HL-60/S4 treated with phorbol 12-myristate 13-acetate at 8.2 ng/mL for 4 days and 3 days (cell line): ENCODE data around the gene DR1.
"Not testable (repeated sequence)": the region's sequence is repeated elsewhere in the genome, so short reads cannot be mapped to it uniquely, and the experiment has no call there.

Experiments used
- in situ Hi-C: fragments of 300-500 bp; cut with MboI; formaldehyde crosslinking; loops from 2 replicates; pipeline ENCODE4 v1.15.0; 2022; ENCODE audit warnings: low sequenced_read_pairs

Gene DR1

DNA sequence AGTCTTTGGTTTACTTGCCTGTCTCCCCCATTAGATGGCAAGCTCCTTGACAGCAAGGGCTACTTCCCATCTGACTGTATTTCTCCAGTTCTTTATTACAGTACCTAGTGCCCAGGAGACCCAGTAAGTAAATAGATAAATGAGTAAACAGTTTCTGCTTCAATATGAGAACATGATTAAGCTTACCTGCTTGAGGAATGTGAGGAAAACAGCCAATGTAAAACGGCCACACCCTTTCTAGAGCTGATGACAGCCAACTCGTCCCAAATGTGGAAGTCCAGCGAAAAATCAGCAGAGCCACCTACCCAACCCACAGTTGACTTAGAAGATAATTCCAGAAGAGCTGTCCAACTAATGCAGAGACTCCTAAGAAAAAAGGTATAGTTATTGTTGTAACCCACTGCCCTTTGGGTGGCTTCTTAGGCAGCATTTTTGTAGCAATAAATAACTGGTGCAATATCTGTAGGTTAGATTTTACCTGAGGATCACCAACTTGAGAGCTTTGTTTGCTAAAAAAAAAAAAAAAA is 6.5 kb upstream of the DR1 start:
- in situ Hi-C loops = no loop called here

- in situ Hi-C loops = no loop called here
These were observed 5.6 kb upstream of the DR1 start for GRCh38 chr1:93340090-93340489.

DNA sequence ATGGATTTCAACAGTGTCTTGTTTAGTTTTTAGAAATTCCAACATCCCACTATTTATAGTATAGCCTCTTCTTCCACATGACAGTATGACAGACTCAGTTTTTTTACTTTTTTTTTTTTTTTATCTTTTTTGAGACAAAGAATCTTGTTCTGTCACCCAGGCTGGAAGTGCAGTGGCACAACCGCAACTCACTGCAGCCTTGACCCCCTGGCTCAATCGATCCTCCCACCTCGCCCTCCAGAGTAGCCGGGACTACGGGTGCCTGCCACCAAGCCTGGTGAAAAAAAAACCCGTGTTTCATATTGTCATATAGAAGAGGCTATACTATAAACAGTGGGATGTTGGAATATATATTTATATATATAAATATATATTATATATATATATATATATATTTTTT is 1.2 kb upstream of the DR1 start:
- in situ Hi-C loops = no loop called here

- in situ Hi-C loops = no loop called here
These were observed 648 bp upstream of the DR1 start for GRCh38 chr1:93344886-93345632.

GRCh38 chr1:93346421-93346993 is 800 bp downstream of the DR1 start:
- in situ Hi-C loops = no loop called here

- in situ Hi-C loops = no loop called here
These were observed 1.7 kb downstream of the DR1 start for GRCh38 chr1:93347334-93347899.

DNA sequence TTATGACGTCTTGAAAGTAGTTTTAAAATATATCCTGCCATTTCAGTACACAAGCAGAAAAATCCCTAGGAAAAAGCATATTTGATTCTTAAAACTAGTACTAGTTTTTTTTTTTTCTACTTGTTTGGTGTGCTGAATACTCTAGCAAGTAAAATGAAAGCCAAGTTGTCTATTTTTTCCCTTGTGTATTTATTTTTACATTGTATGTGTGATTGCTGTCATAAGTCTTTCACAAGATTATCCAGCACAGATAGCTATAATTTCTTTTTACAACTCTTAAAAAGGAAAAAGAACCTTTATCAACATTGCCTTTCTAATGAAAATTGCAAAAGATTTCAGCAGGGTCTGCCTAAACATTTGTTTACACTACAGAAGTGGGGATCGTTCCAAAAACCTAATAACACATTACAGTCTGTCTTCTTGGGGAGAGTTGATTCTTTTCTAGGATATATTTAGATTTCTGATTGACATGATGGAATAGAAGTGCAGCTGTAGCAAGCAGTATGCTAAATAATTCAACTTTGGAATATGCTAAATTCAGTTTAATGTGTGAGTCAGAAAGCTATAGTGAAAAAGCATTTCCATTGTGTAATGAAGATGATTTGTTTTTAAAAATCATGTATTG is 2.5 kb downstream of the DR1 start:
- in situ Hi-C loops = no loop called here

GRCh38 chr1:93349231-93350135 is 3.8 kb downstream of the DR1 start:
- in situ Hi-C loops = no loop called here

- in situ Hi-C loops = no loop called here
These were observed 4.6 kb downstream of the DR1 start for GRCh38 chr1:93350322-93350721.

DNA sequence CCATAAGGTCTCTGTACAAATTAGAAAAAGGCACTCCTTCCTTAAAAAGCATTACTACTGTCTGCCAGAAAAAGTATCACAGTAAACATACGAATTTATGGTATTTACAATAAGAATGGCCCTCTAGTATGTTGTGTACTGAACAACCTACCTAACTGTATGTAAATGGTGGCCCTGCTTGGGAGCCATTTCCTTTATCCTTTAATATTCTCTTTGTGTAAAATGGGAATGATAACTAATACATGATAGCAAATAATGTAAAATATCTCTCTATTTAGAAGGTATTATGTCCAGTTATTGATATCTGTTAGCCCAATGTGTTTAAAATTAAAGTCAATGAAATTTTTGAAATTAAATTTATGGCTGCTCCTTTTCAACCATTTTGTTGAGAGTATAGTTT is 5.2 kb downstream of the DR1 start:
- in situ Hi-C loops = no loop called here

DNA sequence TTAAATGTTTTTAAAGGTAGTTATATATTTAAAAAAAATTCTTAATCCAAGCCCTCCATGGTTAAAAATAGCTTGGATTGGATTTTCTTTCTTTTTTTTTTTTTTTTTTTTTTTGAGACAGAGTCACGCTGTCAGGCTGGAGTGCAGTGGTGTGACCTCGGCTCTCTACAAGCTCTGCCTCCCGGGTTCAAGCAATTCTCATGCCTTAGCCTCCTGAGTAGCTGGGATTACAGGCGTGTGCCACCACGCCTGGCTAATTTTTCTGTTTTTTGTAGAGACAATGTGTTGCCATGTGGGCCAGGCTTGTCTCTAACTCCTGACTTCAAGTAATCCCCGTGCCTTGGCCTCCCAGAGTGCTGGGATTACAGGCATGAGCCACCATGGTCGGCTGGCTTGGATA is 5.6 kb downstream of the DR1 start:
- in situ Hi-C loops = not testable (repeated sequence)

GRCh38 chr1:93352376-93352775 is 6.7 kb downstream of the DR1 start:
- in situ Hi-C loops = no loop called here

DNA sequence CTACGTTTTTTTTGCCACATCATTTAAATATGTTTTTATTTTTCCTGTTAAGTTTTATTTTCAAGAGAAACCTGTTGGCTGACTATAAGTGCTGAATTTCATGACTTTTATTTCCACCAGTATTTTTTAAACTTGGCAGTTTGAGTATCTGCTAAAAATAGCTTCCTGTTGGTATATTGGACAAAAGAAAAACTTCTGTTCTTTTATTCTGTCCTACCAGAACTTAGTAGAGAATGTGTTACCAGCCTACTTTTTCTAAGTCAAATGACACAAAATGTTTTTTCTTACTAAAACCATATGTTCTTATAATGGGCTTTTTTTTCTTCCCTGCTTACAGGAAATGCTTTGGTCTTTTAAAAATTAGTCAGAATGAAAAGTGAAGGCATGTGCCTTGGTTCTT is 7.6 kb downstream of the DR1 start:
- in situ Hi-C loops = no loop called here

GRCh38 chr1:93354749-93355148 is 9.0 kb downstream of the DR1 start:
- in situ Hi-C loops = no loop called here

DNA sequence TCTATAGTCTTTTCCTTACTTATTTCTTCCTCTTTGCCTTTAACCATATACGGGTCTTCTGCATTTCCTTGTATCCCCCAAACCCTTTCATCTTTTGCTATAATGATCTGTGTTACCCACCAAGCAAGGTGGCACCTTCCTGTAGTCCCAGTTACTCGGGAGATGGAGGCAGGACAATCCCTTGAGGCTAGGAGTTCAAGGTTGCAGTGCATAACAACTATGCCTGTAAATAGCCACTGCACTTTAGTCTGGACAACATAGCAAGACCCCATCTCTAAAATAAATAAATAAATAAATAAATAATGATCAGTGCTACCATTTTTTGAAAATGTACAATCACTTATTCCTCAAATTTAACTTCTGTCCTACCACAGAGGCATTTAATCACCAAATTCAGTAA is 11.5 kb downstream of the DR1 start:
- in situ Hi-C loops = no loop called here

- in situ Hi-C loops = no loop called here
These were observed 12.6 kb downstream of the DR1 start for GRCh38 chr1:93358293-93358692.

DNA sequence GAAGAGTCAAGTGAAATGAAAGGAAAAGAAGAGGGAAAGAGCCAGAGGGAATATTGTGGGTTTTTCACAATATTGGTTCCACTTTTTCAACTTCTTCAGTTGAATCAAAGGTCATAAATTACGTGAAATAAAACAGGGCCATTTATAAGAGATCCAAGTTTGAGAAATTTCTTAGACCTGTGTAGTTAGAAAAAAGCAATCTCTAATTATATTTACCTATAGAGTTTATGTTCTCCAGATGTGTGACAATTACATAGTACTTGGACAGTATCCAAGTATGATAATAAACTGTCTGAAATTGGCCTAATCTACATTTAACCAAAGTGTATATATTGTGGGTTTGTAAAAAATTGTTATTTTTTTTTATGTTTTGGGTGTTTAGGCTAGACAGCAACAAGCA is 14.4 kb downstream of the DR1 start:
- in situ Hi-C loops = no loop called here

DNA sequence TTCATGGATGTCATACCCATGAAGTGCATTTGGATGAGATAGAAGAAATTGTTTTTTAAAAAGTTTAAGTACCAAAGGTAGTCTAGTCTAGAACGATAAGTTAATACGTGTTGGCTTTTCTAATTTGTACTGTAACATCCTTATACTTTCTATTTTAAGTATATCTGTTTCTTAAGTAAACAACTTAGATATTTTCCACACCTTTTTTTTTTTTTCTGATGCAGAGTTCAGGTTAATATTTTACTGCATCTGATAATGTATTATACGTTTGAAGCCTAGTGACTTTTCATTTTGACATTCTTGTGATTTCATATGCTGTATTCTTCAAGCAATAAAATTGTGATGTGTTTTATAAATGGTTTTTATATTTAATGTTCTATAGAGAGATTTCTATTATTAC is 16.5 kb downstream of the DR1 start:
- in situ Hi-C loops = no loop called here

DNA sequence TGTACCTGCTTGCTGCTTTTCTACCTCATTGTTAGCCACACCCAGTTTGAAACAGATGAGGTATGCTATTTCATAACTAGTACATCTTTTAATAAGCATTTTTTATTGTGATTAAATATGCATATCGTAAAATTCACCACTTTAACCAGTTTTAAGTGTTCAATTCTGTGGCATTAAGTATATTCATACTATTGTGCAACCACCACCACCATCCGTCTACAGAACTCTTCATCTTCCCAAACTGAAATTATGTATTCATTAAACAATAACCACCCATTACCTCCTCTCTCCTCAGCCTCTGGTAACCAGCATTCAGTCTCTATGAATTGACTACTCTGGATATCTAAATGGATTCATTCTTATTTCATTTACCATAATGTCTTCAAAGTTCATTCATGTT is 20.1 kb downstream of the DR1 start:
- in situ Hi-C loops = no loop called here

GRCh38 chr1:93369734-93370133 is 24.0 kb downstream of the DR1 start:
- in situ Hi-C loops = no loop called here
